Heart left ventricle (tissue), 16 donors: ENCODE data around the gene PSMB10. TPM values are rescaled to one million over a fixed set of nuclear protein-coding genes. Genes with fewer than 3 reads are reported as not detected.

ENCODE experiments used
- ATAC-seq, 4 donors: fragments of 200-7000 bp; cut with Tn5 transposase; one replicate each; pipeline ENCODE4 v1.9.1; 2020 to 2022; ENCODE audit warnings: moderate library complexity in 4 of 4, mild to moderate bottlenecking in 3 of 4, moderate number of reproducible peaks in 1 of 4
- DNase-seq, 5 donors: peaks; one replicate each; pipeline ENCODE4 v3.0.0-alpha.2; 2020
- H3K27ac ChIP-seq, 12 donors: fragments of 200-600 bp; sonication (generic) in 4 of 12; one replicate each; pipeline versions ENCODE4 v1.5.0 to v1.8.0; 2016 to 2022; ENCODE audit warnings: mild to moderate bottlenecking in 2 of 12
- H3K27me3 ChIP-seq, 9 donors: fragments of 200-600 bp; sonication (generic) in 2 of 9; one replicate each; pipeline versions ENCODE4 v1.5.1 to v1.8.0; 2016 to 2022; ENCODE audit warnings: mild to moderate bottlenecking in 3 of 9
- H3K36me3 ChIP-seq, 9 donors: fragments of 200-600 bp; sonication (generic) in 2 of 9; one replicate each; pipeline versions ENCODE4 v1.5.0 to v1.8.0; 2018 to 2022; ENCODE audit warnings: mild to moderate bottlenecking in 2 of 9
- H3K4me1 ChIP-seq, 12 donors: fragments of 200-600 bp; sonication (generic) in 4 of 12; one replicate each; pipeline versions ENCODE4 v1.5.0 to v1.8.0; 2016 to 2022; ENCODE audit warnings: mild to moderate bottlenecking in 3 of 12
- H3K4me3 ChIP-seq, 12 donors: fragments of 200-600 bp; sonication (generic) in 4 of 12; one replicate each; pipeline versions ENCODE4 v1.5.0 to v1.8.0; 2017 to 2022; ENCODE audit warnings: mild to moderate bottlenecking in 9 of 12, moderate library complexity in 4 of 12
- H3K9me3 ChIP-seq, 12 donors: fragments of 200-600 bp; sonication (generic) in 4 of 12; one replicate each; pipeline versions ENCODE4 v1.5.0 to v1.8.0; 2016 to 2022; ENCODE audit warnings: mild to moderate bottlenecking in 1 of 12
- POLR2A ChIP-seq, 2 donors: fragments of 450-650 bp; IDR thresholded peaks; one replicate each; pipeline ENCODE4 v1.6.1; 2017; ENCODE audit warnings: antibody characterized with exemption in 2 of 2, mild to moderate bottlenecking in 2 of 2, moderate library complexity in 2 of 2
- WGBS, 4 donors: extraction: QIAGEN DNeasy Blood & Tissue Kit in 2 of 4; methylation state at CpG; one replicate each; pipeline versions ENCODE4 v1.1.5 to v1.1.7; 2013 to 2018; 5-methylcytosine and 5-hydroxymethylcytosine counted together
- intact Hi-C, 10 donors: fragments of 100-400 bp; cut with DNase I; formaldehyde crosslinking; loops; one replicate each; pipeline versions ENCODE4 v1.11.1 to v1.14.2; 2022
- polyA plus RNA-seq, 2 donors: library from polyadenylated mRNA; stranded (reverse); fragments of 200-250 nt; gene quantifications; one replicate each; pipeline ENCODE4 v1.2.3, GENCODE V29; 2013
- total RNA-seq, 9 donors: library from RNA; depleted of rRNA in 2 of 9; stranded (reverse); fragments of >200 nt in 2 of 9; fragmentation: NEBNext Ultra II Directional in 3 of 9; extraction: Animal tissue kit (Norgen Biotek cat#: 25700) in 3 of 9; gene quantifications; one replicate each; pipeline versions ENCODE4 v1.1.0 to v1.2.4, GENCODE V29; 2016 to 2023
- TF ChIP-seq, protein P1 (sequence below), 12 donors: fragments of 200-600 bp; sonication (generic) in 4 of 12; IDR thresholded peaks; one replicate each; pipeline versions ENCODE4 v1.5.0 to v1.8.0; 2018 to 2022; ENCODE audit warnings: antibody characterized with exemption in 12 of 12, mild to moderate bottlenecking in 5 of 12
- donor health status: ischemic (EF 13 %, LVEDD 7.1; RV severe dilation, severe dysfunction).
- donor health status: healthy with polysubstance abuse.
- donor health status: DM: no; HTN: yes; CAD: no.
- donor health status: DM: no; HTN: no; CAD: no.
- donor health status: ischemic (EF 25% LVEDD 6.9; RV normal size, moderate dysfunction).
- donor health status: ischemic (EF 25% LVEDD 5.7; RV mildly dilated, moderate dysfunction).
- donor health status: healthy.
- donor health status: DM: yes; HTN: yes; CAD: no.
- donor health status: ischemic (EF 35%, LVEDD 5.7; RV mildly dilated, moderate dysfunction).
- donor health status: nonischemic (EF 11% LVEDD 7.7; RV severe dilation, severe dysfunction).
- donor health status: DM: yes; HTN: yes; CAD: no.
- donor health status: PGD.
- donor health status: ischemic (EF 29% LVEDD 5.4; RV normal size, mild dysfunction).
- donor health status: nonischemic (EF 23%, LVEDD 6.1; RV moderate dilation, normal function).

Gene PSMB10
- total and polyA plus RNA-seq, 11 donors: 39.4 to 182 (median 60.5) TPM

DNA sequence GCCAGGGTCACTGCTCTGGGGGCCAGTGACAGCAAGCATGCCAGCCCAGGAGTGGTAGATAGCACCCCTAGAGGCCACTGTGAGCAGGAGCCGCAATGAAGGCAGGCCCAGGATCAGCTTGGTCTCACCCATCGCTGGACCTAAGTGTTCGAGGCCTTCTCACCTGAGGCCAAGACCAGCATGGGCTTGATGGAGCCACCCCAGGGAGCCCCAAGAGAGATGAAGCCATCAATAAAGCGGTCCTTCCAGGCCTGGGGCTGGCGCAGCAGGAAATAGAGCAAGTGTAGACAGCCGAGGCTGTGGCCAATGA lies 5.5 kb upstream of the PSMB10 start:
- peak in 3 of 4 donors; percentile 14 to 22 (median 18) for ATAC-seq
- 70 to 88% (median 76%) methylated on average over 4 to 6 of the region's 6 CpGs for WGBS, 4 donors
- peak overlapping the region in 7 of 12 donors; percentile 4 to 54 (median 25) for H3K27ac ChIP-seq

DNA sequence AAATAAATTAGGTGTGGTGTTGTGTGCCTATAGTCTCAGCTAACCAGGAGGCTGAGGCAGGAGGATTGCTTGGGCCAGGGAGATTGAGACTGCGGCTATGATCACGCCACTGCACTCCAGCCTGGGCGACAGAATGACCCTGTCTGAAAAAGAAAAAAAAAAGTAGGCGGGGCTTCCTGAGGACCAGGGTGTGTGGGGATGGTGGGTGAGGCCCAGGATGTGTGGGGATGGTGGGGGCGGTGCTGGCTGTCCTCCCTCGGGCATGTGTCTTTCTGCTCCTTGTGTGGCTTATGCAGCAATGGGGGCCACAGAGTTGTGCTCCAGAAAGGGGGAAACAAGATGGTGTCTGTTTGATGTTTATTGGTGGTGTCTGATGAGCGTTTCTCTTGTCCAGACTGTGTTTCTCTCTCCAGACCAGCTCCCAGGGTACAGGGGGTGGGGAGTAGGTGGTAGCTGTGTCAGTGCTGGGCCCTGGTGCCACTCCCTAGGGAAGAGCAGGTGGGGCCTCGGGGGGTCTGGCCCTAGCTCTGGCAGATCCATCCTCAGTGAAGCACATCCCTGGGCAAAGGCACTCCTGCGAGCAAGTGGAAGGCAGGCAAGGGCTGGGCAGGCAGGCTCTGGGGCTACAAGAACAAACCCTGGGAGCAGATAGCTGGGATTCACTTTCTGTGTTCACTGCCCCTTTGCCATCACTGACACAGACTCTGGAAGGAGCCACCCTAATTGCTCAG lies 5.0 kb upstream of the PSMB10 start:
- peaks cover 7 to 78% (median 72%) of the 10 kb centered on the region in 9 donors for H3K36me3 ChIP-seq
- 65 to 78% (median 68%) methylated on average over 8 to 9 of the region's 9 CpGs for WGBS, 4 donors
- no peak overlapping the region for H3K4me3 ChIP-seq
- peak overlapping the region in 4 of 12 donors; percentile 5 to 40 (median 23) for H3K27ac ChIP-seq
- H3K4me1 ChIP-seq: peaks cover 4 to 69% (median 42%) of the 10 kb centered on the region in 12 donors
- TF ChIP-seq, protein P1, sequence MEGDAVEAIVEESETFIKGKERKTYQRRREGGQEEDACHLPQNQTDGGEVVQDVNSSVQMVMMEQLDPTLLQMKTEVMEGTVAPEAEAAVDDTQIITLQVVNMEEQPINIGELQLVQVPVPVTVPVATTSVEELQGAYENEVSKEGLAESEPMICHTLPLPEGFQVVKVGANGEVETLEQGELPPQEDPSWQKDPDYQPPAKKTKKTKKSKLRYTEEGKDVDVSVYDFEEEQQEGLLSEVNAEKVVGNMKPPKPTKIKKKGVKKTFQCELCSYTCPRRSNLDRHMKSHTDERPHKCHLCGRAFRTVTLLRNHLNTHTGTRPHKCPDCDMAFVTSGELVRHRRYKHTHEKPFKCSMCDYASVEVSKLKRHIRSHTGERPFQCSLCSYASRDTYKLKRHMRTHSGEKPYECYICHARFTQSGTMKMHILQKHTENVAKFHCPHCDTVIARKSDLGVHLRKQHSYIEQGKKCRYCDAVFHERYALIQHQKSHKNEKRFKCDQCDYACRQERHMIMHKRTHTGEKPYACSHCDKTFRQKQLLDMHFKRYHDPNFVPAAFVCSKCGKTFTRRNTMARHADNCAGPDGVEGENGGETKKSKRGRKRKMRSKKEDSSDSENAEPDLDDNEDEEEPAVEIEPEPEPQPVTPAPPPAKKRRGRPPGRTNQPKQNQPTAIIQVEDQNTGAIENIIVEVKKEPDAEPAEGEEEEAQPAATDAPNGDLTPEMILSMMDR (IDR thresholded peaks at IDR 0.05): no peak
- TF ChIP-seq POLR2A (IDR thresholded peaks at IDR 0.05): no peak
- DNase-seq: no peak
- ATAC-seq: no peak
- intact Hi-C loops: loop anchor here in 2 of 10 donors (5.0 kb wide), 2 partner anchors 81 to 101 kb away; partner anchors contain the start of genes DDX28 (in 1 of the 2) and DUS2 (in 1 of the 2)
- no peaks in the 10 kb centered on the region for H3K9me3 ChIP-seq
- H3K27me3 ChIP-seq: no peaks in the 10 kb centered on the region

More for the DNA sequence above, 5.5 kb upstream of the PSMB10 start:
- Histone ChIP-seq H3K9me3 (no peaks in the 10 kb centered on the region), H3K4me3 (no peak overlapping the region), H3K27me3 (no peaks in the 10 kb centered on the region), H3K4me1 (peaks cover 4 to 67% (median 38%) of the 10 kb centered on the region in 12 donors), H3K36me3 (peaks cover 11 to 83% (median 77%) of the 10 kb centered on the region in 9 donors)
- no peak for DNase-seq
- intact Hi-C loops: loop anchor here in 2 of 10 donors (5.0 kb wide), 2 partner anchors 80 to 100 kb away; partner anchors contain the start of genes DDX28 (in 1 of the 2) and DUS2 (in 1 of the 2)
- TF ChIP-seq POLR2A (IDR thresholded peaks at IDR 0.05): no peak
- TF ChIP-seq, protein P1 (IDR thresholded peaks at IDR 0.05): peak; percentile 35 to 70 (median 54)

- H3K27me3 ChIP-seq: no peaks in the 10 kb centered on the region
- H3K4me3 ChIP-seq: no peak overlapping the region
- no peaks in the 10 kb centered on the region for H3K9me3 ChIP-seq
- peak overlapping the region in 1 of 12 donors; percentile 27 for H3K27ac ChIP-seq
- DNase-seq (no peak), ATAC-seq (no peak)
- 95 to 98% (median 96%) methylated on average over 5 of the region's 5 CpGs for WGBS, 4 donors
- intact Hi-C loops: loop anchor here in 2 of 10 donors (5.0 kb wide), 2 partner anchors 82 to 102 kb away; partner anchors contain the start of genes DDX28 (in 1 of the 2) and DUS2 (in 1 of the 2)
- peaks cover 4 to 60% (median 36%) of the 10 kb centered on the region in 12 donors for H3K4me1 ChIP-seq
- H3K36me3 ChIP-seq: peaks cover 2 to 67% (median 61%) of the 10 kb centered on the region in 9 donors
- TF ChIP-seq, protein P1 (IDR thresholded peaks at IDR 0.05): no peak
- TF ChIP-seq POLR2A (IDR thresholded peaks at IDR 0.05): no peak
These were observed 3.9 kb upstream of the PSMB10 start for GRCh38 chr16:67940446-67941089.
